Tibial nerve (tissue), 3 donors: ENCODE measurements around the gene SDHAF2.

Source experiments
- CTCF ChIP-seq, 5 experiments: fragments of 200-600 bp in 3 of 5; fragments of 450-650 bp in 2 of 5; sonication (generic) in 3 of 5; IDR thresholded peaks; one replicate each; pipeline ENCODE4 v1.5.1; 2016 to 2019; ENCODE audit warnings: antibody characterized with exemption in 5 of 5, mild to moderate bottlenecking in 3 of 5, moderate library complexity in 2 of 5
- POLR2A ChIP-seq, 2 donors: fragments of 450-650 bp; IDR thresholded peaks; one replicate each; pipeline ENCODE4 v1.6.1; 2017; ENCODE audit warnings: antibody characterized with exemption in 2 of 2, mild to moderate bottlenecking in 2 of 2, moderate library complexity in 2 of 2

GRCh38 chr11:61439615-61440014, 9.7 kb downstream of the SDHAF2 start:
- no peak for TF ChIP-seq CTCF (IDR thresholded peaks at IDR 0.05)
- no peak for TF ChIP-seq POLR2A (IDR thresholded peaks at IDR 0.05)
